SH-SY5Y (cell line): Measurements from ENCODE around the gene CIBAR2.

ENCODE experiments used
- GATA2 ChIP-seq: IDR thresholded peaks from 2 replicates; pipeline ENCODE4 v1.6.1; 2011; ENCODE audit warnings: mild to moderate bottlenecking, low read depth, low read length
- GATA3 ChIP-seq: IDR thresholded peaks from 2 replicates; pipeline ENCODE4 v1.6.1; 2011; ENCODE audit warnings: low read depth, mild to moderate bottlenecking, low read length, moderate library complexity

Gene CIBAR2

DNA sequence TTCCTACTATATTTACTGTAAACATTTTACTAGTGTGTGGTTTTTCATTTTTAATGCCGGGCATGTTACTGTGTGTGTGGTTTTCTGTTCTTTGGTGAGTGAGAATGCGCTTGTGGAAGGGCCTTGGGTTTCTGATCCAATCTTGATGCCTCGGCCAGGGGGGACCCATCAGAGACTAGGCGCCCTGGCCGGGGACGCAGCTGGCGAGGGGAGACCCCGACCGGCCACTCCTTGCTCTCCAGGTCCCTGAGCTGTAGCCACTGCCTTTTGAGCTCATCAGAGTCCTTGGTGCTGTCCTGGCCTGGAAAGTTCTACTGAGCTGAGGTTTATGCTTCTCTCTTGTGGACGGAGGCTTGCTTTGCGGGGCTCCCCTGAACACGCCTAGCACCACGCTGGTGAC lies 47.2 kb downstream of the CIBAR2 start:
- TF ChIP-seq GATA2 (no peak), GATA3 (no peak)

- TF ChIP-seq GATA3 (no peak), GATA2 (no peak)
Observed at GRCh38 chr16:85064186-85064585, 48.1 kb downstream of the CIBAR2 start.

- TF ChIP-seq GATA2 (no peak), GATA3 (no peak)
Observed at GRCh38 chr16:85062845-85063244, 49.4 kb downstream of the CIBAR2 start.

GRCh38 chr16:85062323-85062722 lies 49.9 kb downstream of the CIBAR2 start:
- TF ChIP-seq GATA2: no peak
- TF ChIP-seq GATA3: no peak

- TF ChIP-seq GATA2 (no peak), GATA3 (no peak)
Observed at GRCh38 chr16:85061566-85061965, 50.7 kb downstream of the CIBAR2 start.

DNA sequence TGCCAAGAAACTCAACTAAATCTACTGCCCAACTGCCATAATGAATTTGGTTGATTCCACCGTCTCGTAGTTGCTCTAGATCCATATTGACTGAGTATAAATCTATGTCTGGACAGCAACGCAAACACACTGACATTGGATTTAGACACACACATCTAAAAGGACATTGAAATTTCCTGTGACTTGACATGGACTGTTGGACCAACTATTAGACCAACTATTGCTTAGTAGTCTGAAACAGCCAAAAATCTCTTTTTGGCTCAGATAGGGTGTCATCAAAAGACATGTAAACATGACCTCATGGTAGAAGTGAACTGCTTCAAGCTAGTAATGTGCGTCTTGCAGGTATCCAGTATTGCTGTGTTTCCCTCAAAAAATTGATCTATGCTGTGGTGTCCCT lies 53.4 kb downstream of the CIBAR2 start:
- TF ChIP-seq GATA3 (no peak), GATA2 (no peak)

GRCh38 chr16:85057948-85058347 lies 54.3 kb downstream of the CIBAR2 start:
- TF ChIP-seq GATA2 (no peak), GATA3 (no peak)

DNA sequence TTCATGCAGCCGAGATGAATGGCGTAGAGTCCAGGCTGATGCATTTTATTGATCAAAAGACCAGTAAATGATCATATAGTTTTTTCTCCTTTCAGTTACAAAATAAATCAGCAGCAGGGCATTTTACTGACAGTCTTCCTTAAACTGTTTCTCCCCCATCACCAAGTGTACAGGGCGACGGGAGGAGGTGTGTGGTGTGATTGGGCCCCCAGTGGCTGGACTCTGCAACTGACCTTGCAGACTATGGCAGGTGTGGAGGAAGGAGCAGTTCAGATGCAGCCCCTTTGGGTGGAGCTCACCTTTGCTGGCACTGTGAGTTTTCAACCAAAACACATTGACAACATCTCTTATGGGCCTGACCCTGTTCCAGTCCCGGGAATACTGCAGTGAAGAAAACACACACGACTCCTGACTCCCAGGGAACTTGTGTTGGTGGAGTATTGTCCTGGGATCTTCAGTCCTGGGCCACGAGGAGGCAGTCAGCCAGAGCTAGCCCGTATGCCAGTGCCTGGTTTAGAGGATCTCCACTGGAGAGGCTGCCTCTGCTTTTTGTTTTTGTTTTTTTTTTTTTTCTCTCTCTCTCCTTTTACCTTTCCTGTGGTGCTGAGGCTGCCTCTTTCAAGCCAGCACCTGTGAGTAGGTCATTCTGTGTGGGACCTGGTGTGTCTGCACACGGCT lies 54.9 kb downstream of the CIBAR2 start:
- no peak for TF ChIP-seq GATA3
- no peak for TF ChIP-seq GATA2

- TF ChIP-seq GATA3: no peak
- TF ChIP-seq GATA2: no peak
Observed at GRCh38 chr16:85056211-85056748, 56.0 kb downstream of the CIBAR2 start.

- peak; percentile 82 for TF ChIP-seq GATA2
- no peak; the same call in 1 of the 2 replicates for TF ChIP-seq GATA3
Observed at GRCh38 chr16:85055493-85056210, 56.6 kb downstream of the CIBAR2 start.

GRCh38 chr16:85054948-85055492 lies 57.3 kb downstream of the CIBAR2 start:
- TF ChIP-seq GATA3: no peak
- TF ChIP-seq GATA2: no peak

GRCh38 chr16:85052536-85052935 lies 59.7 kb downstream of the CIBAR2 start:
- TF ChIP-seq GATA2 (no peak), GATA3 (no peak)

GRCh38 chr16:85051683-85052082 lies 60.6 kb downstream of the CIBAR2 start:
- TF ChIP-seq GATA2: no peak
- TF ChIP-seq GATA3: no peak

- TF ChIP-seq GATA2: no peak
- TF ChIP-seq GATA3: no peak
Observed at GRCh38 chr16:85051067-85051581, 61.1 kb downstream of the CIBAR2 start.

DNA sequence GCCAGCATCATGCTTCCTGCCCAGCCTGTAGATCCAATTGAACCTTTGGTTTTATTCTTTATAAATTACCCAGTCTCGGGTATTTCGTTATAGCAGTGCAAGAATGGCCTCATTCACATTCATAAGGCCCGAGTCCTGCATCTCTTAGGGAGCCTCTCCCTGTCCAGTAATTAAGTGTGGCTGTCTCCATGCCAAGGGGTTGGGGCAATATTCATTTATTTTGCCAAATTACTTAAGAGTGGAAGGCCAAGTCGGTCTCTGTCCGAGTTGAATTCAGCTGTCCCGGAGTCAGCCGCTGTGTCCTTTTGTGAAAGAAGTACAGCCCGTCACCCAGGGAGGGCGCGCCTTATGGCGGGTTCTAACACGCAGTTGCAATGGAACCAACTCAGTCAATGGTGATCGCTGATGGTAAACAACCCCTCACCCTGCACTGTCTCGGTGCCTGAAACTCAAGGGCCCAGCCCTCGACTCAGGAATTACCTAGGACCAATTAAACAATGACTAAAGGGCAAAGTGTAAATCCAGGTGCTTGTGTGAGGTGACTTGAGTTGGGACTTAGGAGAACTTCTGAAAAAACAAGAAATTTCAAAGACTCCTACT lies 62.5 kb downstream of the CIBAR2 start:
- TF ChIP-seq GATA2: no peak
